GM10248 (cell line): ENCODE data around the gene SHFL.

ENCODE experiments used
- CTCF ChIA-PET: fragments of 300-600 bp; sonication (Branson Sonifier 250); formaldehyde crosslinking; extraction: SDS; loops from one replicate; lab custom pipeline; 2021; ENCODE audit warnings: antibody characterized with exemption; lab: Yijun Ruan, JAX
- POLR2A ChIA-PET: fragments of 350-650 bp; sonication (Branson Sonifier 250); formaldehyde crosslinking; extraction: SDS; loops from one replicate; lab custom pipeline; 2020; ENCODE audit warnings: antibody characterized with exemption; lab: Yijun Ruan, JAX
- DNase-seq: peaks from one replicate; pipeline ENCODE4 v3.0.0; 2012; ENCODE audit errors: extremely low spot score
- CTCF ChIP-seq: IDR thresholded peaks from 2 replicates; pipeline ENCODE4 v1.5.1; 2012; ENCODE audit warnings: mild to moderate bottlenecking, low read depth; ENCODE audit errors: extremely low read depth, missing control alignments, control extremely low read depth

SHFL gene

GRCh38 chr19:10096615-10096963 is 10.5 kb downstream of the SHFL start:
- ChIA-PET CTCF (interaction anchor here (1.0 to 9.6 kb wide), 5 partner anchors 12 to 153 kb away, joined by 4 to 163 read pairs (median 7); partner anchors contain the start of genes EIF3G, P2RY11 and PPAN), POLR2A (interaction anchor here (0.9 to 1.4 kb wide), 4 partner anchors 9 to 23 kb away, joined by 3 to 5 read pairs (median 5); partner anchors contain the start of genes EIF3G, P2RY11 and PPAN)
- no peak for DNase-seq
- TF ChIP-seq CTCF, result no peak

GRCh38 chr19:10100163-10100785 is 14.2 kb downstream of the SHFL start:
- no peak for TF ChIP-seq CTCF
- ChIA-PET CTCF (interaction anchor here (0.8 to 9.6 kb wide), 5 partner anchors 8 to 160 kb away, joined by 3 to 163 read pairs (median 3); partner anchors contain the start of genes EIF3G, P2RY11 and PPAN), POLR2A (interaction anchor here (0.6 to 2.3 kb wide), 3 partner anchors 14 to 522 kb away, joined by 3 to 10 read pairs (median 5); no protein-coding TSS in a partner anchor)
- no peak for DNase-seq

GRCh38 chr19:10102787-10103236 is 16.7 kb downstream of the SHFL start:
- ChIA-PET POLR2A (interaction anchor here (1.7 kb wide), 1 partner anchor 15 kb away, joined by 13 read pairs; no protein-coding TSS in a partner anchor), CTCF (interaction anchor here (1.2 to 9.6 kb wide), 5 partner anchors 14 to 156 kb away, joined by 3 to 163 read pairs (median 6); partner anchors contain the start of genes EIF3G, P2RY11 and S1PR2)
- TF ChIP-seq CTCF, result no peak
- DNase-seq, result peak; percentile 75

- CTCF ChIA-PET, result interaction anchor here (2.5 to 9.6 kb wide), 4 partner anchors 13 to 155 kb away, joined by 6 to 163 read pairs (median 10); partner anchors contain the start of genes EIF3G and P2RY11
- no peak for TF ChIP-seq CTCF
- POLR2A ChIA-PET, result interaction anchor here (0.6 to 1.0 kb wide), 3 partner anchors 12 to 175 kb away, joined by 3 to 4 read pairs (median 3); no protein-coding TSS in a partner anchor
- no peak for DNase-seq
Measured at GRCh38 chr19:10104130-10104513, 18.0 kb downstream of the SHFL start.

GRCh38 chr19:10104665-10105508 is 18.8 kb downstream of the SHFL start:
- DNase-seq, result peak; percentile 77
- ChIA-PET CTCF (interaction anchor here (2.5 to 9.6 kb wide), 3 partner anchors 12 to 154 kb away, joined by 9 to 163 read pairs (median 12); partner anchors contain the start of genes EIF3G and P2RY11), POLR2A (interaction anchor here (0.9 to 2.5 kb wide), 3 partner anchors 11 to 165 kb away, joined by 3 to 12 read pairs (median 3); partner anchors contain the start of gene ICAM1)
- TF ChIP-seq CTCF, result no peak

GRCh38 chr19:10105509-10106099 is 19.5 kb downstream of the SHFL start:
- CTCF ChIA-PET, result interaction anchor here (0.8 to 5.1 kb wide), 6 partner anchors 7 to 299 kb away, joined by 3 to 44 read pairs (median 4); no protein-coding TSS in a partner anchor
- no peak for TF ChIP-seq CTCF
- POLR2A ChIA-PET, result interaction anchor here (0.5 to 2.5 kb wide), 5 partner anchors 9 to 584 kb away, joined by 4 to 12 read pairs (median 5); partner anchors contain the start of gene ICAM1
- peak; percentile 72 for DNase-seq
